DOHH2 (cell line): ENCODE results near the gene RGMB.

ENCODE experiments used
- H3F3A ChIP-seq: fragments of 200-600 bp; sonication (generic), shearing (Covaris generic); 2 replicates; pipeline ENCODE4 v1.6.0; 2016; ENCODE audit warnings: antibody characterized with exemption, mild to moderate bottlenecking; ENCODE audit not compliant: control insufficient read depth, insufficient read depth
- H3K27ac ChIP-seq: fragments of 200-600 bp; sonication (generic); 2 replicates; pipeline ENCODE4 v1.5.1; 2014; ENCODE audit warnings: low read depth, mild to moderate bottlenecking, low read length, moderate library complexity
- H3K27me3 ChIP-seq: fragments of 200-600 bp; sonication (generic); 2 replicates; pipeline ENCODE4 v1.6.1; 2014; ENCODE audit warnings: mild to moderate bottlenecking, low read length, mixed read lengths; ENCODE audit not compliant: control insufficient read depth
- H3K36me3 ChIP-seq: fragments of 200-600 bp; sonication (generic); 2 replicates; pipeline ENCODE4 v1.6.1; 2014; ENCODE audit warnings: mild to moderate bottlenecking, low read length, moderate library complexity, mixed read lengths; ENCODE audit not compliant: control insufficient read depth
- H3K4me1 ChIP-seq: fragments of 200-600 bp; sonication (generic); 2 replicates; pipeline ENCODE4 v1.6.1; 2014; ENCODE audit warnings: mild to moderate bottlenecking, low read length, mixed read lengths; ENCODE audit not compliant: control insufficient read depth
- H3K4me2 ChIP-seq: fragments of 200-600 bp; sonication (generic); 2 replicates; pipeline ENCODE4 v1.6.0; 2014; ENCODE audit warnings: mild to moderate bottlenecking, low read length, moderate library complexity
- H3K4me3 ChIP-seq: fragments of 200-600 bp; sonication (generic); 2 replicates; pipeline ENCODE4 v1.5.1; 2014; ENCODE audit warnings: mild to moderate bottlenecking, low read length, mixed read lengths
- H3K79me2 ChIP-seq: fragments of 200-600 bp; sonication (generic); 2 replicates; pipeline ENCODE4 v1.6.1; 2014; ENCODE audit warnings: mild to moderate bottlenecking, low read length, mixed read lengths; ENCODE audit not compliant: control insufficient read depth
- H3K9me2 ChIP-seq: fragments of 200-600 bp; sonication (generic); replicated peaks from 2 replicates; pipeline ENCODE4 v1.6.1; 2014; ENCODE audit warnings: mild to moderate bottlenecking, low read length, mixed read lengths; ENCODE audit not compliant: control insufficient read depth
- H3K9me3 ChIP-seq: fragments of 200-600 bp; sonication (generic); 2 replicates; pipeline ENCODE4 v1.6.1; 2014; ENCODE audit warnings: antibody characterized with exemption, low read length, mixed read lengths; ENCODE audit not compliant: control insufficient read depth, insufficient read depth
- H4K20me1 ChIP-seq: fragments of 200-600 bp; sonication (generic); 2 replicates; pipeline ENCODE4 v1.6.0; 2014; ENCODE audit warnings: low read depth, mild to moderate bottlenecking, antibody characterized with exemption, low read length, moderate library complexity; ENCODE audit not compliant: control insufficient read depth, insufficient read depth
- EZH2phosphoT487 ChIP-seq: fragments of 200-600 bp; sonication (generic); IDR thresholded peaks from 2 replicates; pipeline ENCODE4 v1.6.1; 2017; ENCODE audit warnings: borderline replicate concordance, mild to moderate bottlenecking, antibody characterized with exemption, low read length, moderate library complexity, mixed read lengths
- TF ChIP-seq, protein P1 (sequence below): fragments of 200-600 bp; sonication (generic); IDR thresholded peaks from one replicate; pipeline ENCODE4 v1.5.1; 2014; ENCODE audit warnings: antibody characterized with exemption, mild to moderate bottlenecking, low read depth, low read length; ENCODE audit not compliant: poor library complexity, severe bottlenecking

RGMB gene

DNA sequence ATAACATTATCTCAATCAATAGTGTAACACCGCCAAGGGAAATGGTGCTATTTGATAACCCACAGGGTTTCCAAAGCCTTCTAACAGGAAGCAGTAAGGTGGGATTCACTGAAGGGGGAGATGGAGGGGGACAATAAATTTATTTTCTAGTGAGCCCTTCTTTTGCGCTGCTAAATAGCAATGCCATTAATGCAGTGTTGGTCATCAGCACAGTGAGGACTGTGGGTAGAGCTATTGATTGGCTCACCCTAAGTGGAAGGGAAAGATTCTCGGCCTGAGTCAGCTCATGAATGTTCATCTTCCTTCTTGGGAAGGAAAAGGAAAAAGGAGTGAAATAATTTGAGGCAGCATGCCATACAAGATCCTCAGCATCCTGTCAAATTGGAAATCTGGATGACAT lies 25.4 kb downstream of the RGMB start:
- TF ChIP-seq EZH2phosphoT487, result no peak
- TF ChIP-seq, protein P1, sequence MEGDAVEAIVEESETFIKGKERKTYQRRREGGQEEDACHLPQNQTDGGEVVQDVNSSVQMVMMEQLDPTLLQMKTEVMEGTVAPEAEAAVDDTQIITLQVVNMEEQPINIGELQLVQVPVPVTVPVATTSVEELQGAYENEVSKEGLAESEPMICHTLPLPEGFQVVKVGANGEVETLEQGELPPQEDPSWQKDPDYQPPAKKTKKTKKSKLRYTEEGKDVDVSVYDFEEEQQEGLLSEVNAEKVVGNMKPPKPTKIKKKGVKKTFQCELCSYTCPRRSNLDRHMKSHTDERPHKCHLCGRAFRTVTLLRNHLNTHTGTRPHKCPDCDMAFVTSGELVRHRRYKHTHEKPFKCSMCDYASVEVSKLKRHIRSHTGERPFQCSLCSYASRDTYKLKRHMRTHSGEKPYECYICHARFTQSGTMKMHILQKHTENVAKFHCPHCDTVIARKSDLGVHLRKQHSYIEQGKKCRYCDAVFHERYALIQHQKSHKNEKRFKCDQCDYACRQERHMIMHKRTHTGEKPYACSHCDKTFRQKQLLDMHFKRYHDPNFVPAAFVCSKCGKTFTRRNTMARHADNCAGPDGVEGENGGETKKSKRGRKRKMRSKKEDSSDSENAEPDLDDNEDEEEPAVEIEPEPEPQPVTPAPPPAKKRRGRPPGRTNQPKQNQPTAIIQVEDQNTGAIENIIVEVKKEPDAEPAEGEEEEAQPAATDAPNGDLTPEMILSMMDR, result no peak
- H3K9me3 ChIP-seq, result no peaks in the 10 kb centered on the region
- H3K4me2 ChIP-seq, result no peak overlapping the region
- H3K36me3 ChIP-seq, result no peaks in the 10 kb centered on the region
- H3F3A ChIP-seq, result no peaks in the 10 kb centered on the region
- no peaks in the 10 kb centered on the region for H3K79me2 ChIP-seq
- H3K4me1 ChIP-seq, result peaks cover 4% of the 10 kb centered on the region
- no peaks in the 10 kb centered on the region for H3K27me3 ChIP-seq
- no peaks in the 10 kb centered on the region for H3K9me2 ChIP-seq
- H4K20me1 ChIP-seq, result no peaks in the 10 kb centered on the region
- H3K27ac ChIP-seq, result no peak overlapping the region
- no peak overlapping the region for H3K4me3 ChIP-seq

DNA sequence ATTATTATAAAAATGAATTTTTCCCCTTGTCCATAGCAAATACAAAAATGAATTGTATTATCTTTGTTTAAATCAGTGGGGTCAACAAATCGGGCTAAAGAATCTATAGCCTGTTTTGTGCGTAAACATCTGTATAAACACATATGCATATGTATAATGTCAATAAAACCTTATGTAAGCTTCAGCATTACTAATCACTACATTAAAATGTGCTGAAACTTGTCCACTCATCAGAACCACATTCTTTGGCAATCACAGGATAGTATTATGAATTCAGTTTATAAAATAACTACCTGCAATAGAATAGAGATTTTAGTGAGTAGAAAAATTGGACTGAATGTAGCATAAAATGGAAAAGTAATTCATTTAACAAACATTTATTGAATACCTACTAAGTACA lies 30.6 kb downstream of the RGMB start:
- Histone ChIP-seq H3K9me3 (0 out of 2 replicates have a peak, but pooled peaks cover 7% of the 10 kb centered on the region), H3K4me3 (no peak overlapping the region), H4K20me1 (no peaks in the 10 kb centered on the region), H3K4me2 (no peak overlapping the region), H3F3A (no peaks in the 10 kb centered on the region), H3K9me2 (no peaks in the 10 kb centered on the region), H3K36me3 (no peaks in the 10 kb centered on the region), H3K79me2 (no peaks in the 10 kb centered on the region), H3K27ac (no peak overlapping the region), H3K27me3 (no peaks in the 10 kb centered on the region), H3K4me1 (no peaks in the 10 kb centered on the region)
- no peak for TF ChIP-seq EZH2phosphoT487
- TF ChIP-seq, protein P1, result no peak

DNA sequence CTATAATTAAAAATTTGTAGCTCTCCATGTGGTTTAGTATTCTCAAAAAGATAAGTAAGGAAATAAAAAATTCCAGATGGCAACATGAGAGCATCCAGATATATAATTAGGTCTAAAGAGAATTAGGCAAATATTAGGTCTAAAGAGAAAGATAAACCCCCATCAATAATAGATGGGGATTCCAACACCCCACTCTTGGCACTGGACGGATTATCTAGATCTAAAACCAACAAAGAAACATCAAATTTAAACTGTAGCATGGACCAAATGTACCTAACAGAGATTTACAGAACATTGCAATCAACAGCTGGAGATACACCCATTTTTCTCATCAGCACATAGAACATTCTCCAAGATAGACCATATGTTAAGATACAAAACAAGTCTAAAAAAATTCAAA lies 31.6 kb downstream of the RGMB start:
- no peaks in the 10 kb centered on the region for H3K36me3 ChIP-seq
- no peaks in the 10 kb centered on the region for H3K27me3 ChIP-seq
- H3K4me3 ChIP-seq, result no peak overlapping the region
- no peaks in the 10 kb centered on the region for H4K20me1 ChIP-seq
- H3K9me3 ChIP-seq, result 0 out of 2 replicates have a peak, but pooled peaks cover 7% of the 10 kb centered on the region
- no peaks in the 10 kb centered on the region for H3K4me1 ChIP-seq
- H3K27ac ChIP-seq, result no peak overlapping the region
- H3K79me2 ChIP-seq, result no peaks in the 10 kb centered on the region
- no peak overlapping the region for H3K4me2 ChIP-seq
- H3F3A ChIP-seq, result no peaks in the 10 kb centered on the region
- no peak for TF ChIP-seq EZH2phosphoT487
- TF ChIP-seq, protein P1, result no peak
- no peaks in the 10 kb centered on the region for H3K9me2 ChIP-seq

DNA sequence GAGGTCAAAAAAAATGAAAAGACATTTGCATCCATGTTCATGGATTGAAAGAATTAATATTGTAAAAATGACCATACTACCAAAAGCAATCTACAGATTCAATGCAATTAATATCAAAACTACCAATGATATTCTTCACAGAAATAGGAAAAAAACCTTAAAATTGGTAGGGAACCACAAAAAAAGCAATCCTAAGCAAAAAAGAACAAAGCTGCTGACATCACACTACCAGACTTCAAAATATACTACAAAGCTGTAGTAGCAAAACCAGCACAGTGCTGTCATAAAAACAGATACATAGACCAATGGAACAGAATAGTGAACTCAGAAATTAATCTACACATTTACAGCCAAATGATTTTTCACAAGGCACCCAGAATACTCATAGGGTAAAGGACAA lies 34.3 kb downstream of the RGMB start:
- 0 out of 2 replicates have a peak, but pooled peaks cover 7% of the 10 kb centered on the region for H3K9me3 ChIP-seq
- no peaks in the 10 kb centered on the region for H3K36me3 ChIP-seq
- TF ChIP-seq, protein P1, result no peak
- TF ChIP-seq EZH2phosphoT487, result no peak
- no peaks in the 10 kb centered on the region for H3K27me3 ChIP-seq
- no peaks in the 10 kb centered on the region for H3F3A ChIP-seq
- no peak overlapping the region for H3K27ac ChIP-seq
- H3K4me3 ChIP-seq, result no peak overlapping the region
- H3K9me2 ChIP-seq, result no peaks in the 10 kb centered on the region
- H4K20me1 ChIP-seq, result no peaks in the 10 kb centered on the region
- no peaks in the 10 kb centered on the region for H3K4me1 ChIP-seq
- no peaks in the 10 kb centered on the region for H3K79me2 ChIP-seq
- no peak overlapping the region for H3K4me2 ChIP-seq
